ENCODE results near the gene DLL4.
"Not testable (repeated sequence)": the region's sequence is repeated elsewhere in the genome, so short reads cannot be mapped to it uniquely, and the experiment has no call there.

The DLL4 gene

GRCh38 chr15:40958723-40959122 lies 29.6 kb downstream of the DLL4 start:
- no peak for DNase-seq (ENCODE audit: low spot score)

- no peak for DNase-seq (ENCODE audit: low spot score)
Measured at GRCh38 chr15:40959331-40960141, 30.4 kb downstream of the DLL4 start.

- no peak for DNase-seq (ENCODE audit: low spot score)
Measured at GRCh38 chr15:40960151-40960885, 31.2 kb downstream of the DLL4 start.

- DNase-seq (ENCODE audit: low spot score) = no peak
Measured at GRCh38 chr15:40960925-40961324, 31.8 kb downstream of the DLL4 start.

- not testable (repeated sequence) for DNase-seq (ENCODE audit: low spot score)
Measured at GRCh38 chr15:40961740-40962139, 32.6 kb downstream of the DLL4 start.

- not testable (repeated sequence) for DNase-seq (ENCODE audit: low spot score)
Measured at GRCh38 chr15:40962317-40962716, 33.2 kb downstream of the DLL4 start.

- no peak for DNase-seq (ENCODE audit: low spot score)
Measured at GRCh38 chr15:40963201-40963600, 34.1 kb downstream of the DLL4 start.

- no peak for DNase-seq (ENCODE audit: low spot score)
Measured at GRCh38 chr15:40964006-40964405, 34.9 kb downstream of the DLL4 start.

- no peak for DNase-seq (ENCODE audit: low spot score)
Measured at GRCh38 chr15:40964634-40965033, 35.5 kb downstream of the DLL4 start.

- no peak for DNase-seq (ENCODE audit: low spot score)
Measured at GRCh38 chr15:40968290-40969085, 39.3 kb downstream of the DLL4 start.

GRCh38 chr15:40969363-40969762 lies 40.2 kb downstream of the DLL4 start:
- DNase-seq (ENCODE audit: low spot score) = no peak

- DNase-seq (ENCODE audit: low spot score) = no peak
Measured at GRCh38 chr15:40974879-40975278, 45.7 kb downstream of the DLL4 start.

GRCh38 chr15:40976819-40977218 lies 47.7 kb downstream of the DLL4 start:
- no peak for DNase-seq (ENCODE audit: low spot score)

- DNase-seq (ENCODE audit: low spot score) = no peak
Measured at GRCh38 chr15:40978141-40978540, 49.0 kb downstream of the DLL4 start.

- DNase-seq (ENCODE audit: low spot score) = no peak
Measured at GRCh38 chr15:40978562-40978961, 49.4 kb downstream of the DLL4 start.

- no peak for DNase-seq (ENCODE audit: low spot score)
Measured at GRCh38 chr15:40981186-40981585, 52.0 kb downstream of the DLL4 start.

GRCh38 chr15:40982855-40983254 lies 53.7 kb downstream of the DLL4 start:
- DNase-seq (ENCODE audit: low spot score) = no peak

GRCh38 chr15:40984406-40984805 lies 55.3 kb downstream of the DLL4 start:
- no peak for DNase-seq (ENCODE audit: low spot score)

- no peak for DNase-seq (ENCODE audit: low spot score)
Measured at GRCh38 chr15:40984964-40985363, 55.8 kb downstream of the DLL4 start.

- DNase-seq (ENCODE audit: low spot score) = no peak
Measured at GRCh38 chr15:40985541-40986330, 56.6 kb downstream of the DLL4 start.

GRCh38 chr15:40986820-40987219 lies 57.7 kb downstream of the DLL4 start:
- no peak for DNase-seq (ENCODE audit: low spot score)

GRCh38 chr15:40988156-40988555 lies 59.0 kb downstream of the DLL4 start:
- DNase-seq (ENCODE audit: low spot score) = no peak

Data from left forelimb (tissue), 1 donor.